ENCODE results near the gene VARS2. TPM values are rescaled to one million over a fixed set of nuclear protein-coding genes. Genes with fewer than 3 reads are reported as not detected.

Gene VARS2
- polyA plus RNA-seq, 1 experiment, result 10.3 TPM

GRCh38 chr6:30970946-30971345, 56.9 kb downstream of the VARS2 start:
- Histone ChIP-seq H3K9me3 (ENCODE audit: control insufficient read depth, insufficient read depth, low read length) (no peaks in the 10 kb centered on the region), H3K27ac (ENCODE audit: low read depth, low read length) (no peak overlapping the region), H3K4me3 (ENCODE audit: low read depth, low read length) (no peak overlapping the region), H3K27me3 (ENCODE audit: control insufficient read depth, insufficient read depth, low read length) (peaks cover 26% of the 10 kb centered on the region)
- no peak for TF ChIP-seq CTCF (IDR thresholded peaks at IDR 0.05; ENCODE audit: low read depth, low read length)
- no peak for DNase-seq (ENCODE audit: low read depth, low spot score)
- CTCF ChIA-PET, result no interaction called here
- POLR2A ChIA-PET, result no interaction called here

GRCh38 chr6:30972816-30973215, 58.8 kb downstream of the VARS2 start:
- no peak for TF ChIP-seq CTCF (IDR thresholded peaks at IDR 0.05; ENCODE audit: low read depth, low read length)
- no peak overlapping the region for H3K27ac ChIP-seq (ENCODE audit: low read depth, low read length)
- H3K9me3 ChIP-seq (ENCODE audit: control insufficient read depth, insufficient read depth, low read length), result no peaks in the 10 kb centered on the region
- peaks cover 19% of the 10 kb centered on the region for H3K27me3 ChIP-seq (ENCODE audit: control insufficient read depth, insufficient read depth, low read length)
- no peak for DNase-seq (ENCODE audit: low read depth, low spot score)
- ChIA-PET POLR2A (no interaction called here), CTCF (no interaction called here)
- H3K4me3 ChIP-seq (ENCODE audit: low read depth, low read length), result no peak overlapping the region

GRCh38 chr6:30974490-30975252, 60.6 kb downstream of the VARS2 start:
- no peak for TF ChIP-seq CTCF (IDR thresholded peaks at IDR 0.05; ENCODE audit: low read depth, low read length)
- Histone ChIP-seq H3K27me3 (ENCODE audit: control insufficient read depth, insufficient read depth, low read length) (peaks cover 19% of the 10 kb centered on the region), H3K4me3 (ENCODE audit: low read depth, low read length) (no peak overlapping the region), H3K27ac (ENCODE audit: low read depth, low read length) (no peak overlapping the region), H3K9me3 (ENCODE audit: control insufficient read depth, insufficient read depth, low read length) (no peaks in the 10 kb centered on the region)
- POLR2A ChIA-PET, result no interaction called here
- no peak for DNase-seq (ENCODE audit: low read depth, low spot score)
- CTCF ChIA-PET, result interaction anchor here (0.8 kb wide), 1 partner anchor 113 kb away, joined by 6 read pairs; no protein-coding TSS in a partner anchor

Small RNA genes within 50 kb of the gene (small RNA-seq; reads per million reads assigned to genes)
- not detected for gene RF00019 (ENCODE audit: insufficient read length, low read depth)

Other genes with a start within 250 kb of the VARS2 start
- gene DHX16, start 241.2 kb upstream of the VARS2 start, polyA plus RNA-seq (2011; rRNA removed), result 27.6 and 31.9 TPM in 2 replicates
- 83.2 and 89.6 TPM in 2 replicates for gene PPP1R18, start 227.6 kb upstream of the VARS2 start, polyA plus RNA-seq (2011; rRNA removed)
- 14.6 and 17.4 TPM in 2 replicates for gene NRM, start 223.3 kb upstream of the VARS2 start, polyA plus RNA-seq (2011; rRNA removed)
- gene MDC1, start 197.0 kb upstream of the VARS2 start, polyA plus RNA-seq (2011; rRNA removed), result 4.1 and 6.8 TPM in 2 replicates
- gene TUBB, start 193.9 kb upstream of the VARS2 start, polyA plus RNA-seq (2011; rRNA removed), result 1,457 and 1,715 TPM in 2 replicates
- 155 and 156 TPM in 2 replicates for gene FLOT1, start 171.6 kb upstream of the VARS2 start, polyA plus RNA-seq (2011; rRNA removed)
- gene IER3, start 169.7 kb upstream of the VARS2 start, polyA plus RNA-seq (2011; rRNA removed), result 85.2 and 98.7 TPM in 2 replicates
- 9.9 and 13.3 TPM in 2 replicates for gene DDR1, start 29.7 kb upstream of the VARS2 start, polyA plus RNA-seq (2011; rRNA removed)
- 31.9 and 33.0 TPM in 2 replicates for gene GTF2H4, start 6.0 kb upstream of the VARS2 start, polyA plus RNA-seq (2011; rRNA removed)
- not detected in 2 replicates for gene SFTA2, start 17.9 kb downstream of the VARS2 start, polyA plus RNA-seq (2011; rRNA removed)
- not detected in 2 replicates for gene MUCL3, start 26.7 kb downstream of the VARS2 start, polyA plus RNA-seq (2011; rRNA removed)
- not detected in 2 replicates for gene MUC21, start 69.5 kb downstream of the VARS2 start, polyA plus RNA-seq (2011; rRNA removed)
- gene MUC22, start 96.2 kb downstream of the VARS2 start, polyA plus RNA-seq (2011; rRNA removed), result not detected in 2 replicates
- not detected in 2 replicates for gene C6orf15, start 198.3 kb downstream of the VARS2 start, polyA plus RNA-seq (2011; rRNA removed)
- 0.94 and 1.6 TPM in 2 replicates for gene PSORS1C1, start 200.6 kb downstream of the VARS2 start, polyA plus RNA-seq (2011; rRNA removed)
- gene CDSN, start 206.2 kb downstream of the VARS2 start, polyA plus RNA-seq (2011; rRNA removed), result not detected in 2 replicates
- not detected in 2 replicates for gene PSORS1C2, start 224.8 kb downstream of the VARS2 start, polyA plus RNA-seq (2011; rRNA removed)
- gene CCHCR1, start 243.6 kb downstream of the VARS2 start, polyA plus RNA-seq (2011; rRNA removed), result 10.4 TPM in 2 replicates
- gene TCF19, start 244.4 kb downstream of the VARS2 start, polyA plus RNA-seq (2011; rRNA removed), result 3.4 and 4.2 TPM in 2 replicates

All from AG04450 (cell line).